K562 (cell line): Measurements from ENCODE around the gene INMT. TPM values are rescaled to one million over a fixed set of nuclear protein-coding genes. Genes with fewer than 3 reads are reported as not detected.

Experiments
- CHD7 ChIP-seq: fragments of 200-600 bp; sonication (generic); IDR thresholded peaks from one replicate; pipeline ENCODE4 v1.6.1; 2012; ENCODE audit warnings: mild to moderate bottlenecking, low read depth, low read length, inconsistent platforms
- CREB3 ChIP-seq: fragments of 450-650 bp; conservative IDR thresholded peaks from 2 replicates; pipeline ENCODE4 v1.6.1; 2016; ENCODE audit warnings: missing genetic modification characterization, low read depth, mild to moderate bottlenecking, missing compliant biosample characterization, moderate library complexity
- KLF13 ChIP-seq: fragments of 450-650 bp; IDR thresholded peaks from 2 replicates; pipeline ENCODE4 v1.6.1; 2016; ENCODE audit warnings: missing genetic modification characterization, low read depth, mild to moderate bottlenecking, missing compliant biosample characterization, moderate library complexity, borderline replicate concordance
- SREBF1 ChIP-seq: fragments of 150-350 bp; IDR thresholded peaks from 2 replicates; pipeline ENCODE4 v1.6.1; 2014; ENCODE audit warnings: antibody characterized with exemption, low read depth, low read length, borderline replicate concordance
- YY1 ChIP-seq, 3 experiments: IDR thresholded peaks; 2 replicates each; pipeline ENCODE4 v1.6.1; 2011; ENCODE audit warnings: low read length in 2 of 3, mild to moderate bottlenecking in 2 of 3, moderate library complexity in 2 of 3, borderline replicate concordance in 1 of 3, control low read depth in 1 of 3, low read depth in 1 of 3; ENCODE audit not compliant: insufficient read depth in 3 of 3, insufficient replicate concordance in 2 of 3, control insufficient read depth in 1 of 3, insufficient read length in 1 of 3; ENCODE audit errors: extremely low read depth in 1 of 3
- polyA plus RNA-seq, 8 experiments: library from polyadenylated mRNA; depleted of rRNA in 4 of 8; stranded (reverse) in 5 of 8; unstranded in 3 of 8; fragments of >200 nt; fragmentation: Nextera tagmentation in 2 of 8; fragmentation: Illumina TruSeq in 1 of 8; extraction: Ambion mirVana in 2 of 8; extraction: Trizol in 1 of 8; gene quantifications; 2 replicates each; pipeline versions ENCODE4 v1.2.1 to v1.2.3, GENCODE V29; 2011 to 2014; ENCODE audit warnings: inconsistent platforms in 1 of 8, missing spikeins in 1 of 8
- total RNA-seq, 7 experiments: library from RNA; depleted of rRNA in 6 of 7; stranded (reverse); fragments of >200 nt in 6 of 7; fragmentation: Illumina TruSeq in 2 of 7; extraction: Trizol in 2 of 7; gene quantifications; 2 replicates each; pipeline versions ENCODE4 v1.2.1 to v1.2.3, GENCODE V29; 2011 to 2021; ENCODE audit warnings: low replicate concordance in 1 of 7

Gene INMT
- total and polyA plus RNA-seq, 9 of the 15 experiments (the other 6 are each of a cell fraction or from before 2014, with no cell fraction given), result 0.04 to 0.27 TPM; not detected in 7

GRCh38 chr7:30723776-30724175, 28.2 kb upstream of the INMT start (continued):
- TF ChIP-seq CHD7, result no peak
- no peak for TF ChIP-seq YY1 (IDR thresholded peaks at IDR 0.05; ENCODE audit: borderline replicate concordance in 1 of 3, control insufficient read depth in 1 of 3, extremely low read depth in 1 of 3, insufficient read depth in 3 of 3, insufficient read length in 1 of 3, insufficient replicate concordance in 2 of 3, low read depth in 1 of 3, low read length in 2 of 3)
- TF ChIP-seq CREB3, result no peak
- TF ChIP-seq SREBF1, result no peak
- no peak for TF ChIP-seq KLF13
